GM12874 (cell line): Measurements from ENCODE around the gene DNAH5.

Experiments used
- CTCF ChIP-seq: IDR thresholded peaks from 2 replicates; pipeline ENCODE4 v1.5.1; 2011; ENCODE audit warnings: low read depth, mild to moderate bottlenecking, control low read depth, low read length, moderate library complexity; ENCODE audit not compliant: insufficient read depth

DNAH5 gene

GRCh38 chr5:13658761-13659160, 285.7 kb downstream of the DNAH5 start:
- no peak for TF ChIP-seq CTCF

DNA sequence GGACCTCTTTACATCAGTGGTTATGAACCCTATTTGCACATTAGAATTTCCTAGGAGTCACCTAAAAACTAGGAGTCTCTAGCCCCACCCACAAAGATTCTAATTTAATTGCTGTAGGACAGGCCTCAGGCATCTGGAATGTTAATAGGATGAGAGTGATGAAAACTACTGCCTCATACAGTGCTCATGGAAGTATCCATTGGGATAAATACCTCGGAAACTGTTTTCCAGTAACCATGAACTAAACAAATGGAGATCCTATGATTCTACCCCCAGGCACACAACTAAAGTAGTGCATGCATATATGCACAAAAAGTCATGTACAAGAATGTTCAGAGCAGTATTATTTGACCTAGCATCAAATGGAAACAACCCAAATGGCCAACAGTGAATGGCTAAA, 286.3 kb downstream of the DNAH5 start:
- no peak for TF ChIP-seq CTCF

GRCh38 chr5:13653709-13654108, 290.8 kb downstream of the DNAH5 start:
- TF ChIP-seq CTCF, result no peak

DNA sequence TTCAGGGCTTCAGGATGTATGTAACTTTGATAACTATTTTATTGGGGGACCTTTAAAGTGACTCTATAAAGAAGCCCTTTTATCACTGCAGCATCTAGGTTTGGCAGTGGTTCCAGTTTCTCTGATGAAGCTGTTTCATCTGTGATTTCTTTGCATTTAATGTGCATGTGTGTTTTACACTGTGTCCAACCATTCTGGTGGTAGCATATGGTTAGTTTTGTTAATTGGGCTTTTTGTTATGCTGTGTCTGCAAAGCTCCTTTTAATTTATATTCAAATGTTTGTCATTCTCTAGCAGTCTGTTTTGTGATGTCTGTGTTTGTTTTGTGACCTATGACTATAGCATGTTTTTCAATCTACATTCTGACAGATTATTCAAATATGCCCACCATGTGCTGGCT, 294.8 kb downstream of the DNAH5 start:
- TF ChIP-seq CTCF, result no peak

GRCh38 chr5:13648822-13649221, 295.7 kb downstream of the DNAH5 start:
- TF ChIP-seq CTCF, result no peak

DNA sequence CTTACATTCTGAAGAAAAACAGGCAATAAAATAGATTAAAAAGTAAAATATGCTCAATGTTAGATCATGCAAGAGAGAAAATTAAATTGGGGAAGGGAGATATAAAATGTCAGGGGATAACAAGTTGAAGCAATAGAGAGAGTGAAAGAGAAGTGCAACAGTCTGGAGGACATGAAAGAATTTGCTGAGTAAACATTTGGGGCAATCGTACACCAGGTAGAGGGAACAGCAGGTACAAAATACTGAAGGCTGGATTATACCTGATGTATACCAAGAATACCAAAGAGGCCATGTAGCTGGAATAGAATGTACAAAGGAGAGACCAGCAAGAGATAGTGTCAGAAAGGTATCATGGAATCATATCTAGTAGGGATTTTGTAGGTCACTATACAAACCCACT, 300.8 kb downstream of the DNAH5 start:
- no peak for TF ChIP-seq CTCF

DNA sequence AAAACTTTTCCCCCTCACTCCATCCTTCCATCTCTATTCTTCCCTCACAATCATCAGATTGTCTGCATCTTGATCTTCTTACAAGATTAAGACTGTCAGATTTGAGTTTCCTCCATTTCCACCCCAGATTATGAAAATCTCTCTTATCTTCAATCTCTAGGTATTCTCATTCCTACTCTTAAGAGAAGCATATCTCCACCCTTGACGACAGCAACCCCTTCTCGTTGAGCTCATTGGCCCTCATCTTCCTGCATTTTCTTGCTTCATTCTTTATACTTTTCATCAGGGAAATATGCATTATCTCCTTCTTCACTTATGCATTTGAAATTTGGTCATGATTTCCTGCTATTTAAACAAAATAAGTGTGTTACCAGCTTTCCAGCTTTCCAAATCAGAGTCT, 301.3 kb downstream of the DNAH5 start:
- no peak for TF ChIP-seq CTCF
